ENCODE data around the gene MED22. TPM values are rescaled to one million over a fixed set of nuclear protein-coding genes. Genes with fewer than 3 reads are reported as not detected.
"Not testable (repeated sequence)": the region's sequence is repeated elsewhere in the genome, so short reads cannot be mapped to it uniquely, and the experiment has no call there.

MED22 gene
- total and polyA plus RNA-seq, 2 donors: 13.1 to 13.6 TPM

DNA sequence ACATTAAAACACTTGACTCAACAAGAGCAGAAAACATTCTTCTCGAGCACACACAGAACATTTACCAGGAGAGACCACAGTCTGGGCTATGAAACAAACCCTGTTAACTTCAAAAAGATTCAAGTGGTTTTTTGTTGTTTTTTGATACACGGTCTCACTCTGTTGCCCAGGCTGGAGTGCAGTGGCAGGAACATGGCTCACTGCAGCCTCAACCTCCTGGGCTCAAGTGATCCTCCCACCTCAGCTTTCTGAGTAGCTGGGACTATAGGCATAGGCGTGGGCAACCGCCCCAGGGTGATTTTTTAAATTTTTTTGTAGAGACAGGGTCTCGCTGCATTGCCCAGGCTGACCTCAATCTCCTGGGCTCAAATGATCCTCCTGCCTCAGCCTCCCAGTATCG, 20.9 kb downstream of the MED22 start:
- not testable (repeated sequence) for DNase-seq (ENCODE audit: low read depth in 6 of 9, low spot score in 9 of 9); H3K27ac ChIP-seq (ENCODE audit: low read depth in 1 of 2, low read length in 1 of 2); H3K9me3 ChIP-seq (ENCODE audit: control insufficient read depth in 2 of 2, insufficient read depth in 1 of 2, low read length in 1 of 2); H3K27me3 ChIP-seq (ENCODE audit: control insufficient read depth in 2 of 2, insufficient read depth in 1 of 2, low read length in 1 of 2); H3K4me1 ChIP-seq (ENCODE audit: control insufficient read depth in 2 of 2, insufficient read depth in 2 of 2, low read length in 2 of 2); H3K4me3 ChIP-seq (ENCODE audit: low read length in 2 of 2)
- 97% methylated on average over 6 of the region's 6 CpGs for WGBS
- H3K36me3 ChIP-seq (ENCODE audit: control insufficient read depth in 2 of 2, insufficient read depth in 2 of 2, low read length in 1 of 2): peaks cover 14 to 21% of the 10 kb centered on the region in 2 donors

GRCh38 chr9:133323991-133324703, 23.8 kb downstream of the MED22 start:
- Histone ChIP-seq H3K27ac (ENCODE audit: low read depth in 1 of 2, low read length in 1 of 2) (no peak overlapping the region), H3K4me3 (ENCODE audit: low read length in 2 of 2) (no peak overlapping the region), H3K4me1 (ENCODE audit: control insufficient read depth in 2 of 2, insufficient read depth in 2 of 2, low read length in 2 of 2) (no peaks in the 10 kb centered on the region), H3K27me3 (ENCODE audit: control insufficient read depth in 2 of 2, insufficient read depth in 1 of 2, low read length in 1 of 2) (peaks cover 0 to 4% of the 10 kb centered on the region in 2 donors), H3K36me3 (ENCODE audit: control insufficient read depth in 2 of 2, insufficient read depth in 2 of 2, low read length in 1 of 2) (no peaks in the 10 kb centered on the region), H3K9me3 (ENCODE audit: control insufficient read depth in 2 of 2, insufficient read depth in 1 of 2, low read length in 1 of 2) (peaks cover 0 to 3% of the 10 kb centered on the region in 2 donors)
- 94% methylated on average over 13 of the region's 13 CpGs for WGBS
- no peak for DNase-seq (ENCODE audit: low read depth in 6 of 9, low spot score in 9 of 9)

- H3K4me1 ChIP-seq (ENCODE audit: control insufficient read depth in 2 of 2, insufficient read depth in 2 of 2, low read length in 2 of 2): no peaks in the 10 kb centered on the region
- H3K36me3 ChIP-seq (ENCODE audit: control insufficient read depth in 2 of 2, insufficient read depth in 2 of 2, low read length in 1 of 2): no peaks in the 10 kb centered on the region
- H3K27ac ChIP-seq (ENCODE audit: low read depth in 1 of 2, low read length in 1 of 2): no peak overlapping the region
- H3K27me3 ChIP-seq (ENCODE audit: control insufficient read depth in 2 of 2, insufficient read depth in 1 of 2, low read length in 1 of 2): peaks cover 0 to 4% of the 10 kb centered on the region in 2 donors
- DNase-seq (ENCODE audit: low read depth in 6 of 9, low spot score in 9 of 9): no peak
- H3K9me3 ChIP-seq (ENCODE audit: control insufficient read depth in 2 of 2, insufficient read depth in 1 of 2, low read length in 1 of 2): peaks cover 0 to 3% of the 10 kb centered on the region in 2 donors
- 95% methylated on average over 10 of the region's 10 CpGs for whole genome bisulfite sequencing
- no peak overlapping the region for H3K4me3 ChIP-seq (ENCODE audit: low read length in 2 of 2)
These were observed 24.7 kb downstream of the MED22 start for GRCh38 chr9:133323211-133323610.

- Histone ChIP-seq H3K27me3 (ENCODE audit: control insufficient read depth in 2 of 2, insufficient read depth in 1 of 2, low read length in 1 of 2) (peaks cover 0 to 4% of the 10 kb centered on the region in 2 donors), H3K36me3 (ENCODE audit: control insufficient read depth in 2 of 2, insufficient read depth in 2 of 2, low read length in 1 of 2) (no peaks in the 10 kb centered on the region), H3K27ac (ENCODE audit: low read depth in 1 of 2, low read length in 1 of 2) (no peak overlapping the region), H3K9me3 (ENCODE audit: control insufficient read depth in 2 of 2, insufficient read depth in 1 of 2, low read length in 1 of 2) (peaks cover 0 to 3% of the 10 kb centered on the region in 2 donors), H3K4me1 (ENCODE audit: control insufficient read depth in 2 of 2, insufficient read depth in 2 of 2, low read length in 2 of 2) (no peaks in the 10 kb centered on the region), H3K4me3 (ENCODE audit: low read length in 2 of 2) (no peak overlapping the region)
- 59% methylated on average over 14 of the region's 14 CpGs for WGBS
- no peak for DNase-seq (ENCODE audit: low read depth in 6 of 9, low spot score in 9 of 9)
These were observed 25.2 kb downstream of the MED22 start for GRCh38 chr9:133322701-133323100.

- Histone ChIP-seq H3K9me3 (ENCODE audit: control insufficient read depth in 2 of 2, insufficient read depth in 1 of 2, low read length in 1 of 2) (peaks cover 0 to 3% of the 10 kb centered on the region in 2 donors), H3K4me1 (ENCODE audit: control insufficient read depth in 2 of 2, insufficient read depth in 2 of 2, low read length in 2 of 2) (no peaks in the 10 kb centered on the region), H3K27ac (ENCODE audit: low read depth in 1 of 2, low read length in 1 of 2) (no peak overlapping the region), H3K4me3 (ENCODE audit: low read length in 2 of 2) (no peak overlapping the region), H3K36me3 (ENCODE audit: control insufficient read depth in 2 of 2, insufficient read depth in 2 of 2, low read length in 1 of 2) (no peaks in the 10 kb centered on the region), H3K27me3 (ENCODE audit: control insufficient read depth in 2 of 2, insufficient read depth in 1 of 2, low read length in 1 of 2) (peaks cover 0 to 4% of the 10 kb centered on the region in 2 donors)
- no peak for DNase-seq (ENCODE audit: low read depth in 6 of 9, low spot score in 9 of 9)
- 94% methylated on average over 13 of the region's 13 CpGs for whole genome bisulfite sequencing
These were observed 26.5 kb downstream of the MED22 start for GRCh38 chr9:133321411-133321935.

DNA sequence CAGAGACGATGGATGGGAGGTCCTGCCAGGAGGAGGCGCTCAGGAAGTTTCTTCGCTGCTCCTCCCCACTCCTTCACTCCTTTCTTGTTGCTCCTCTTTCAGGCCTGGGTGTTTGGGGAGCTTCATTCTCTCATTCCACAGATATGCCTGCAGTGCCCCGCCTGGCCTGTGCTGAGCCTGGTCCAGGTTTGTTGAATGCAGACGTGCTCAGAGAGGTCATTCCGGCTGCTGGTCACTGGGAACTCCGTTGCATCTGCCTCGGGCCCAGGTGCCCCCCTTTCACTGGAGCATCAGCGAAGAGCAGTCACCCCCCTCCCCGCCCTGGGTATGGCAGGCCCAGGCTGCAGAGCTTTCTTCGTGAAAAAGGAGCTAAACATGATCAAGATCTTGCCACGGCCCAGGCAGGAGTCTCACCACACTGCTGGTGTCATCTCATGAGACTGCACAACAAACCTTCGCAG, 27.5 kb downstream of the MED22 start:
- 94% methylated on average over 13 of the region's 13 CpGs for WGBS
- Histone ChIP-seq H3K27ac (ENCODE audit: low read depth in 1 of 2, low read length in 1 of 2) (no peak overlapping the region), H3K4me3 (ENCODE audit: low read length in 2 of 2) (no peak overlapping the region), H3K4me1 (ENCODE audit: control insufficient read depth in 2 of 2, insufficient read depth in 2 of 2, low read length in 2 of 2) (no peaks in the 10 kb centered on the region), H3K9me3 (ENCODE audit: control insufficient read depth in 2 of 2, insufficient read depth in 1 of 2, low read length in 1 of 2) (peaks cover 0 to 3% of the 10 kb centered on the region in 2 donors), H3K27me3 (ENCODE audit: control insufficient read depth in 2 of 2, insufficient read depth in 1 of 2, low read length in 1 of 2) (peaks cover 0 to 4% of the 10 kb centered on the region in 2 donors), H3K36me3 (ENCODE audit: control insufficient read depth in 2 of 2, insufficient read depth in 2 of 2, low read length in 1 of 2) (no peaks in the 10 kb centered on the region)
- no peak for DNase-seq (ENCODE audit: low read depth in 6 of 9, low spot score in 9 of 9)

GRCh38 chr9:133317551-133317950, 30.4 kb downstream of the MED22 start:
- not testable (repeated sequence) for H3K4me3 ChIP-seq (ENCODE audit: low read length in 2 of 2); H3K9me3 ChIP-seq (ENCODE audit: control insufficient read depth in 2 of 2, insufficient read depth in 1 of 2, low read length in 1 of 2); H3K27me3 ChIP-seq (ENCODE audit: control insufficient read depth in 2 of 2, insufficient read depth in 1 of 2, low read length in 1 of 2); H3K36me3 ChIP-seq (ENCODE audit: control insufficient read depth in 2 of 2, insufficient read depth in 2 of 2, low read length in 1 of 2); DNase-seq (ENCODE audit: low read depth in 6 of 9, low spot score in 9 of 9); H3K27ac ChIP-seq (ENCODE audit: low read depth in 1 of 2, low read length in 1 of 2); H3K4me1 ChIP-seq (ENCODE audit: control insufficient read depth in 2 of 2, insufficient read depth in 2 of 2, low read length in 2 of 2)
- 93% methylated on average over 13 of the region's 13 CpGs for WGBS

DNA sequence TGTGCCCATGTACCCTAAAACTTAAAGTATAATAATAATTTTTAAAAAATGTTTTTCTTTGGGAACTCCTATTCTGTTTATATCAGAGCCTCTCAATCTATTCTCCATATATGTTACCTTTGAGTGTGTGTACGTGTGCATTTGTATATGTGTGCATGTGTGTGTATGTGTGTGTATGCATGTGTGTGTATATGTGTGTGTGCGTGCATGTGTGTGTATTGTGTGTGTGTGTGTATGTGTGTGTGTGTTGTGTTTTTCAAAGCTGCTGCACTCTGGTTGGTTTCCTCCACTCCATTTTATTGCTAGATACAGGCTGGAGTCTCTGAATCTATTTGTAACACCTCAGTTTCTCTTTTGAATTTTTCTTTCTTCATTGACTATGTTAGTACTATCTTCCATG, 31.9 kb downstream of the MED22 start:
- Histone ChIP-seq H3K27me3 (ENCODE audit: control insufficient read depth in 2 of 2, insufficient read depth in 1 of 2, low read length in 1 of 2) (no peaks in the 10 kb centered on the region), H3K9me3 (ENCODE audit: control insufficient read depth in 2 of 2, insufficient read depth in 1 of 2, low read length in 1 of 2) (no peaks in the 10 kb centered on the region), H3K36me3 (ENCODE audit: control insufficient read depth in 2 of 2, insufficient read depth in 2 of 2, low read length in 1 of 2) (no peaks in the 10 kb centered on the region), H3K4me3 (ENCODE audit: low read length in 2 of 2) (no peak overlapping the region), H3K4me1 (ENCODE audit: control insufficient read depth in 2 of 2, insufficient read depth in 2 of 2, low read length in 2 of 2) (no peaks in the 10 kb centered on the region), H3K27ac (ENCODE audit: low read depth in 1 of 2, low read length in 1 of 2) (no peak overlapping the region)
- WGBS: 89% methylated on average over 2 of the region's 2 CpGs
- no peak for DNase-seq (ENCODE audit: low read depth in 6 of 9, low spot score in 9 of 9)

DNA sequence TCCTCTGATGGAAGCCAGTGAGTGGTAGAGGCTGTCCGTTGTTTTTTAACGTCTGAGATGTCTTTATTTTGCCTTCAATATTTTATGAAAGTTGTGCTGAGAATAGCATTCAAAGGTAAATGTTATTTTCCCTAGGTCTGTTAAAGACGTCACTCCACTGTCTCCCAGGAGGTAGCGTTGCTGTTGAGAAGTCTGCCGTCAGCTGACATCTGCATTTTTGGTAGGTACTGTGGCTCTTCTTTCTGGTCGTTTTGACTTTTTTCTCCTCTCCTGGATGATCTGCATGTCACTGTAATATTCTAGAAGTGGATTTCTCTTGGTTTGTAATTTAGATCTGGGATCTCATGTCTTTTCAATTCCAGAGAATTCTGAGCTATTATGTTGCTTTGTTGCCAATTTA, 38.3 kb downstream of the MED22 start:
- Histone ChIP-seq H3K9me3 (ENCODE audit: control insufficient read depth in 2 of 2, insufficient read depth in 1 of 2, low read length in 1 of 2) (no peaks in the 10 kb centered on the region), H3K27ac (ENCODE audit: low read depth in 1 of 2, low read length in 1 of 2) (no peak overlapping the region), H3K36me3 (ENCODE audit: control insufficient read depth in 2 of 2, insufficient read depth in 2 of 2, low read length in 1 of 2) (no peaks in the 10 kb centered on the region), H3K4me3 (ENCODE audit: low read length in 2 of 2) (no peak overlapping the region), H3K4me1 (ENCODE audit: control insufficient read depth in 2 of 2, insufficient read depth in 2 of 2, low read length in 2 of 2) (no peaks in the 10 kb centered on the region), H3K27me3 (ENCODE audit: control insufficient read depth in 2 of 2, insufficient read depth in 1 of 2, low read length in 1 of 2) (no peaks in the 10 kb centered on the region)
- WGBS: 92% methylated on average over 6 of the region's 6 CpGs
- no peak for DNase-seq (ENCODE audit: low read depth in 6 of 9, low spot score in 9 of 9)

Measured in thymus (tissue), 11 donors.